GM18951 (cell line): ENCODE data around the gene IFNG.
"Not testable (repeated sequence)": the region's sequence is repeated elsewhere in the genome, so short reads cannot be mapped to it uniquely, and the experiment has no call there.

Experiments
- POLR2A ChIP-seq: IDR thresholded peaks from 4 replicates; pipeline ENCODE4 v1.6.1; 2011; ENCODE audit warnings: mild to moderate bottlenecking; ENCODE audit not compliant: insufficient read length, insufficient read depth; ENCODE audit errors: extremely low read depth
- in situ Hi-C: fragments of 300-500 bp; cut with MboI; formaldehyde crosslinking; loops from one replicate; pipeline ENCODE4 v1.12.0; 2022; ENCODE audit warnings: low sequenced_read_pairs, mixed read lengths, inconsistent platforms; ENCODE audit not compliant: unreplicated experiment

The IFNG gene

DNA sequence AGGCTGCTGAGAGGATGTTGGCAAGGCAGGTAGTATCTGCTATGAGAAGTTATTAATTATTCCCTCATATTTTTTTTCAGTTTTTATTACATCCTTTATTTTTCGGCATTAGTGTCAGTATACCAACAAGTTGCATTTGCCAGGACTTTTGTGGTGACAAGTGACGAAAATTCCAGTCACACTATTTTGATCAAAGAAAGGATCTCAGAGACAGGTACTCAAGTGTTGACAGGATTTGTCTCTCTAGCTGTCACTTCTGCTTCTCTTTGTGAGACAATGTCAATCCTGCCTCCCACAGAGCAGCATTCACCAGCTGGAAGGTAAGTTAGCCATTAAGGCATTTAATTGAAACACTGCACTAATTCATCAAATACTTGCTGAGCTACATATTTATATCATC is 18.0 kb upstream of the IFNG start:
- in situ Hi-C loops, result no loop called here
- TF ChIP-seq POLR2A, result no peak

DNA sequence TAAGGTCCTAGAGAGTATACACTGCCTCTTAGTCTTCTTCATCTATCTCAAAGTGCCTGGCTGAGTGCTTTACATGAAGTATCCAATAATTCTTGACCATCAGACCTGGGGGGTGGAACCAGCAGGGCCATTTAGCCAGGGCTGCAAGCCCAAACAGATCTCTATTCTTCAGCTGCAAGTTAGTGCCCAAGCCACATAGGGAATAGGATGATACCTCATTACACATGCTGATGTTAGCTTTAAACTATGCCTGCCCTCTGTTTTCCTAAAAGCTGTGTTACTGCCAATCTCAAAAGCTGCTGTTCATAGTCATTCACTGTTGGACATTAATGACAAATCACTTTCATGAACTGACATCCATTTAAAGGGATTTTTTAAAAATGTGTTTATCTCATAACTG is 16.7 kb upstream of the IFNG start:
- TF ChIP-seq POLR2A, result no peak
- in situ Hi-C loops, result no loop called here

DNA sequence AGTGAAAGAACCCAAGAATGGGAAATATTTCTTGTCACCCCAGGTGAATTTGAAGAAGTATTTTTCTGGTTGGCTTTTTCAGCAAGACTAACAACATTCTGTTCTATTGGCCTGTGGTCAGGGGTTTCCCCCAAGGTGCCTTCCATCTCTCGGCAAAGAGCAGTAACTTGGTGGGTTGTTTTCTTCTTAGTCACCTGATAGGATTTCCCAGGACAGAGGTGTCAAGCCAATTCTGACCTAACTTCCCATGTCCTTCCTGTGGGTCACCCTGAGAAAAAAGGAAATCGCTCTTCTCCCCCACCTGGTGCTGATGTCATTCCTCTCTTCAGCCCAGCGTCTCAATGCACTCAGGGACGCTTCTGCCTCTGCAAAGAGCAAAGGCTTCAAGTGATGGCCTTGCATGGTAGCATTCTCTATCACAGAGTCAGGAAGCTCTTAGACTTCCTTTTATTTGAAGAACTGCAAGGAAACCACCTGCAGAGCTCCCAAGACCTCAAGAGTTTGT is 16.1 kb upstream of the IFNG start:
- in situ Hi-C loops, result no loop called here
- no peak for TF ChIP-seq POLR2A

DNA sequence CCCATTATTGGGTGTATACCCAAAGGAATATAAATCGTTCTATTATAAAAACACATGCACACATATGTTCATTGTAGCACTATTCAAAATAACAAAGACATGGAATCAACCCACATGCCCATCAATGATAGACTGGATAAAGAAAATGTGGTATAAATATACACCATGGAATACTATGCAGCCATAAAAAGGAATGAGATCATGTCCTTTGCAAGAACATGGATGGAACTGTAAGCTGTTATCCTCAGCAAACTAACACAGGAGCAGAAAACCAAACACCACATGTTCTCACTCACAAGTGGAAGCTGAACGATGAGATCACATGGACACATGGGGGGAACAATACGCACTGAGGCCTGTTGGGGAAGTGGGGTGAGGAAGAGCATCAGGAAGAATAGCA is 15.2 kb upstream of the IFNG start:
- in situ Hi-C loops, result not testable (repeated sequence)

DNA sequence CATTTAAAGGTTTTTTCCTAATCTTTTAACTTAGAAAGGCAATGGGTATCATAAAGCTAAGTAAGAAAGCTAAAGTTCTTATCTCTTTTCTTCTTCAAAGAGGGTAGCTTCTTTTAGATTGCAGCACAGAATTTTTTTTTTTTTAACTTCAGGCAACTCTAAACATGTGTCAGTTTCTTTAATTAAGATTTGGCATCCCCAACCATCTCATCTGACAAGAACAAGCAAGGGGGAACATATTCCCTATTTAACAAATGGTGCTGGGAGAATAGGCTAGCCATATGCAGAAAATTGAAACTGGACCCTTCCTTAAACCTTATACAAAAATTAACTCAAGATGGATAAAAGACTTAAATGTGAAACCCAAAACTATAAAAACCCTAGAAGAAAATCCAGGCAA is 14.3 kb upstream of the IFNG start:
- no peak for TF ChIP-seq POLR2A
- in situ Hi-C loops, result no loop called here

DNA sequence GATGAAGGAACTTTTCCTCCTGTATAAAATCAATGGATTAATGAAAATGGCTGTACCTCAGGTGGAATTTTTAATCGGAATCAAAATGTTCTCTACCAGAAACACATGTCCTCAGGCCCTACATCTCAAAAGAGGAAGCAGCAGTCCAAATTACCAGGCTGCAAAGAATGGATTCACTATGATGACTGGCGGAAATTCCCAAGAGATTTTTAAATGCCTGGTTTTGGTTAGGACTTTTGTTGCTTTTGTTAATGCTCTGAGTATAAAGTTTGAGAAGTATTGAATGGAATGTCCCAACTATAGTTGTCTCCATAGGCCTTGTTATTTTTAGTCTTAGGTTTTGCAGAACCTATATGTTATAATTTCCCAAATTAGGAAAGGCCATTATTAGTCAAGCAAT is 11.2 kb upstream of the IFNG start:
- in situ Hi-C loops, result no loop called here
- no peak for TF ChIP-seq POLR2A

DNA sequence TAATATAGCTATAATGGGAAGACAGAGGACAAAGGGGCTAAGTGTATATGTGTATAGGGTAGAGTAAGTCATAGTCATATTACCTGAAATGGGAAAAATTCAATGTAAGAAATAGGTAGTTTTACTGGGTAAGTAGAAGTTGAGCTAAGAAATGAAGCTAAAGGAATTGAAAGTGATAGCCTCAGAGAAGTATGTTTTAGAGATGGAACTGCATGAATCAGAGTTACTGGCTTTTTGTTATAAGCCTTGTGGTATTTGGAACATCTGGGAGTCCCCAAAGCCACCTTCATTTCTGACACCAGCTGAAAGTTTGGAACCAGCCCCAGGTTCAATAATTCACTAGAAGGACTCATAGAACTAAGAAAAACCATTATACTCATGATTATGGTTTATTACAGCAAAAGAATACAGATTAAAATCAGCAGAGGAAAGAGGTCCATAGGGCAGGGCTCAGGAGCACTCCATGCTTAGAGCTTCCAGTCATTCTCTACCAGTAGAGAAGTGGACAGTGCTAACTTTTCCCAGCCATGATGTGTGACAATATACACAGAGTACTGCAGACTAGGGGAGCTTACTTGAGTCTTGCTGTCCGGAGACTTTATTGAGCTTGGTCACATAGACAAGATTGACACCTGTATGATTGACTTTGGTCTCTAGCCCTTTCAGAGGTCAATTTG is 9.8 kb upstream of the IFNG start:
- TF ChIP-seq POLR2A, result no peak
- in situ Hi-C loops, result no loop called here

DNA sequence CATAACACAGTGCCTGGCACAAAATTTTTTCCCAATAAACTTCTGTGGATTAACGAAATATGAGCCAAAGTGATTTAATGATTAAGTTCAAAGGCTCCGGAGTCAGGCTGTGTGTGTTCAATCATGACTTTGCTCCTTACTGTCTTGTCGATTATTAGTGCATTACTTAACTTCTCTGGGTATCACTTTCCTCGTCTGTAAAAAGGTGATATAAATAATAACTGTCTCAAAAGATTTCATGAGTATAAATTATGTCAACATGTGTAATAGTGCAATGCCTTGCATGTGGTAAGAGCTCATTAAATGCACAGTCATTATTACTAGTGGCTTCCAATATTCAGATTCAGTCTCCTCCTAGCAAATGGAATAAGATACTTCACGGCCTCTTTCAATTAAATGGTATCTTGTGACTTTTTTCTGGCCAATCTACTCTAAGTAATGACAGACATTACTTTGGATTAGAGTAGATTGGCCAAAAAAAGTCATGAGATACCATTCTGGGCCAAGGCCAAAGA is 6.8 kb upstream of the IFNG start:
- in situ Hi-C loops, result no loop called here

DNA sequence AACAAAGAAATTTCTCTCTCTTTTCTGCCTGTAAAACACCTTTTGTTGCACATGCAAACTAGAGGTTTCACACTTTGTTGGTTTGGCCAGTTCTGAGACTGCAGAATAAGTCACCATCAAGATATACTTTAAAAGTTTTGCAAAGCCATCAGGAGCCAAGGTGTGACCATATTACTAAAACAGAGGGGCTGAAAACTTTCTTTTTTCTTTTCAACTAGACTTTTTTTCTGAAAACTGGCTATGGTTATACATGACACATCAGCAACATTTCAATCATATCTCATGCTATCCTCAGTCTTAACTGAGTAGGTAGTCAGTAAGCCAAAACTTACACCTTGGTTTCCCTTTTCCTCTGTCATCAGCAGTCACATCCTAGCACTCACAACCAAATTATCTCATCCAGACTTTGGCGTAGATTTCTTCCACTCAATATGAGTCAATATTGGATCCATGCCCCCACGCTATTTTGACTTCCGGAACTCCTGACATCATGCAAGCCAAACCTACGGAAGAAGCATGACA is 4.1 kb upstream of the IFNG start:
- in situ Hi-C loops, result no loop called here
- no peak for TF ChIP-seq POLR2A

More for the DNA sequence above, 6.8 kb upstream of the IFNG start:
- TF ChIP-seq POLR2A, result no peak

DNA sequence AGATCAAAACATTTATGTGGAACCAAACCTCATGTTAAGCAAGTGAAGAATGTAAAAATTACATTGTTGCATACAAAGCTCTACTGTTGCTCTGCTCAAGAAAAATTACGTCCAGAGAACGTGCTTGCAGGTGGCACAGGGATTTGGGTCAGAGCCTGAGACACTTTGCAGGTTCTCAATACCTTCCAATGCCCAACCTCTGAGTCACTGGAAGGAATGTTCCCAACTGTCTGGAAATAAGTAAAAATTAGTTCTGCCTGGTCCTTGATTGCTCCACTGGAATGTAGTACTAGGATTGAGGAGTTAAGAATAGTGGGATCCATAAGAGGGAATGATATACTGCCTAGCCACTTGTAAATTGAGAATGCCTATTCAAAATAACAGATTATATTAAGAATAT is 2.8 kb upstream of the IFNG start:
- in situ Hi-C loops, result no loop called here

DNA sequence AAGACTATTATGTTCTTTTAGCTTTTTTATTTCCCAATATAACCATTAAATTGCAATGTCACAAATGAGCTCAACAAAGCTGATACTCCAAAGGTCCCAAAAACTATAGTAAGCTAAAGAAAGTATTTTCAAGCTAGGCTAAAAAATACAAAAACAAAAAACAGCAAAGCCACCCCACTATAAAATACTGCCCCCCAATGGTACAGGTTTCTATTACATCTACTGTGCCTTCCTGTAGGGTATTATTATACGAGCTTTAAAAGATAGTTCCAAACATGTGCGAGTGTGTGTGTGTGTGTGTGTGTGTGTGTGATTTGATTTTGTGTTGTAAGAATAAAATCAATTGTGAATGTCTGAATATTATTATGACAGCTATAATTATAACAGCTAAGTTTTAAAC is 1.1 kb downstream of the IFNG start:
- no peak for TF ChIP-seq POLR2A
- in situ Hi-C loops, result no loop called here

More for the DNA sequence above, 2.8 kb upstream of the IFNG start:
- no peak for TF ChIP-seq POLR2A

DNA sequence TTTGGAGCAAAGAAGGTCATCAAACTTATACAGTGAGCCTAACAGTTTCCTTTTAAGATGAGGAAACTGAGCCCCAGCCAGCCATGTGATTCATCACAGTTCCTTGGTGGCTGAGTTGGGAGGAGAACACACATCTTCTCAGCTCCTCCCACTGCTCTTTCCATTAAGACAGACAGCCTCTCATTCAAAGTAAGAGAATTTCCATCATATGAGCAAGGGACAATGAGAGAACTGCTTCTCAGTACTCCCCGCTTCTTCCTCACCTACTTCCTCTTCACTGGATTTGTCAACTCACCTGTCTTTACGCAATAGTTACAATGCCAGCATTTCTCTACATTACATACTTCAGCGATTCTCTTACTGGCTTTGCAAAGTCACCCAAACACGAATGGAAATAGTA is 2.2 kb downstream of the IFNG start:
- no peak for TF ChIP-seq POLR2A
- in situ Hi-C loops, result no loop called here

DNA sequence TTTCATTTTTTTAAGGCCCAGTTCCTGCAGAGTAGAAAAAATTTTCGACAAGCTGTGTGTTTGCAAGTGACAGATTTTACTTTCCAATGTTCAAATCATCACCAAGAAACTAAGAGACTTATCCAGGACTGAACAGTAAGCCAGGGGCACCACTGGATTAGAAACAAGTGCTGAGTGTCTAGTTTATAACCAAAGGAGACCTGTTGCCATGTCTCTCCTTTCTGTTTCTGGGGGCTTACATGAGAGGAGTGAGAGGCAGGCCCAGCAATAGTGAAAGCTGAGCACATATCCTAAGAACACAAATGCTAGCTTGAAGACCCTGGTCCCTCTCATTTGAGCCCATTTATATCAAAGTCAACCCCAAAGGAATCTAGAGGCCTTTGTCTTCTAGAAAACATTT is 2.9 kb downstream of the IFNG start:
- in situ Hi-C loops, result no loop called here
- no peak for TF ChIP-seq POLR2A

DNA sequence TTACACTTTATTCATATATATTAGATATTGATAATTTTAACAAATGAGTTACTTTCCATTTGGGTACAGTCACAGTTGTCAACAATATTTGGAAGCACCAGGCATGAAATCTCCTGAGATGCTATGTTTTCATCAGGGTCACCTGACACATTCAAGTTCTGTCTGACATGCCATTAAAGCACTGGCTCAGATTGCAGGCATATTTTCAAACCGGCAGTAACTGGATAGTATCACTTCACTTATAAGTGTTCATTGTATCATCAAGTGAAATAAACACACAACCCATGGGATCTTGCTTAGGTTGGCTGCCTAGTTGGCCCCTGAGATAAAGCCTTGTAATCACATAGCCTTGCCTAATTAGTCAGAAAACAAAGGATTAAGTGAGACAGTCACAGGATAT is 4.8 kb downstream of the IFNG start:
- no peak for TF ChIP-seq POLR2A
- in situ Hi-C loops, result no loop called here
